GM19238 (cell line): ENCODE results near the gene DRC1.
"Not testable (repeated sequence)": the region's sequence is repeated elsewhere in the genome, so short reads cannot be mapped to it uniquely, and the experiment has no call there.

Experiments used
- DNase-seq: peaks from one replicate; pipeline ENCODE4 v3.0.0; 2011; ENCODE audit warnings: low spot score; ENCODE audit not compliant: insufficient read length

The DRC1 gene

GRCh38 chr2:26401739-26402541, at the start of gene DRC1:
Gene DRC1 (plus strand): TSS chr2:26401920. CDS start chr2:26401990, 70 bp downstream.
- peak; percentile 27 for DNase-seq

GRCh38 chr2:26352892-26353291, 48.8 kb upstream of the DRC1 start:
- no peak for DNase-seq

DNA sequence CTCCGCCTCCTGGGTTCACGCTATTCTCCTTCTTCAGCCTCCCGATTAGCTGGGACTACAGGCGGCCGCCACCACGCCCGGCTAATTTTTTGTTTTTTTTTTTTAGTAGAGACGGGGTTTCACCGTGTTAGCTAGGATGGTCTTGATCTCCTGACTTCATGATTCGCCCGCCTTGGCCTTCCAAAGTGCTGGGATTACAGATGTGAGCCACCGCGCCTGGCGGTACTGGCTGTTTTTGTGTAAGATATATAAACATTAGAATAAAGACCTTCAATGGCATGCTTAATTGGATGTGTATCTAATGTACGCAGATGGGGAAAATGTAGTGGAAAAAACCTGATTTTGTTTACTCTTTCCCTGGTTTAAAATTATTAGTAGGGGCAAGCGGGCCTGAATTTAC, 47.3 kb upstream of the DRC1 start:
- DNase-seq = not testable (repeated sequence)

DNA sequence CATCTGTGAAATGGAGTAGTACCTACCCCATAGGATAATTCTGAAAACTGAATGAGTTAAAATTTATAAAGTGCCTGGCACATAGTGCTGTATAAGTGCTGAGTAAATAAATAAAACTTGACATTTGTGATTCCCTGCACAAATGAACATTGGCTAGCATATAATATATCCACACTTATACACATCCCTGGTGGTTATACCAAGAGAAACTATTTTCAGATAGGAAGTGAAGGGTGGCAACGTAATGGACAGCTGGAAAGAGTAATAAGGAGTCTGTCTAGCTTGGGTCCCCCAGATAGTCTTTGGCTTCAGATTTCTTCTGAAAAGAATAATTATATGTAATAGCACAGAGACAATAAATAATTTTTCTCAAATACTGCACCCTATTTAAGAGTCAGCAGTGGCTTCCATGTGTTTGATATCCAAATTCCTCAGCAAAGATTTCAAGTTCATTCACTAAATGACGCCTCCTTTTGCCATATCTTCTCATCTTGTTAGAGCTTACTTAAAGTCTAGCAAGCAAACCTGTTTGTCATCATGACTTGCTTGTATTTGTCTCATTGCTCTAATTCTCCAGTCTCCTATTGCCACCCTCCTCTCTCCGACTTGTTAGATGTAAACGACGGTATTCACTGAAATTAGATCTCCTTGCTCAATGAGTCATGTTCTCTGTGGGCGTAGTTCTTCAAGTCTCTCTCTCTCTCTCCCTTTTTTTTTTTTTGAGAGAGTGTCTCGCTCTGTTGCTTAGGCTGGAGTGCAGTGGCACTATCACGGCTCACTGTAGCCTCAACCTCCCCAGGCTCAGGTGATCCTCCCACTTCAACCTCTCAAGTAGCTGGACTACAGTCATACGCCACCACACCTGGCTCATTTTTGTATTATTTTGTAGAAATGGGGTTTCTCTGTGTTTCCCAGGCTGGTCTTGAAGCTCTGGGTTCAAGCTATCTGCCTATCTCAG, 46.4 kb upstream of the DRC1 start:
- no peak for DNase-seq

GRCh38 chr2:26356111-26356510, 45.6 kb upstream of the DRC1 start:
- no peak for DNase-seq

- DNase-seq = no peak
Measured at GRCh38 chr2:26356771-26357170, 44.9 kb upstream of the DRC1 start.

- DNase-seq = no peak
Measured at GRCh38 chr2:26359886-26360473, 41.7 kb upstream of the DRC1 start.

- DNase-seq = no peak
Measured at GRCh38 chr2:26363323-26363722, 38.4 kb upstream of the DRC1 start.

GRCh38 chr2:26363958-26364357, 37.8 kb upstream of the DRC1 start:
- DNase-seq = no peak

- DNase-seq = no peak
Measured at GRCh38 chr2:26364669-26365068, 37.1 kb upstream of the DRC1 start.

DNA sequence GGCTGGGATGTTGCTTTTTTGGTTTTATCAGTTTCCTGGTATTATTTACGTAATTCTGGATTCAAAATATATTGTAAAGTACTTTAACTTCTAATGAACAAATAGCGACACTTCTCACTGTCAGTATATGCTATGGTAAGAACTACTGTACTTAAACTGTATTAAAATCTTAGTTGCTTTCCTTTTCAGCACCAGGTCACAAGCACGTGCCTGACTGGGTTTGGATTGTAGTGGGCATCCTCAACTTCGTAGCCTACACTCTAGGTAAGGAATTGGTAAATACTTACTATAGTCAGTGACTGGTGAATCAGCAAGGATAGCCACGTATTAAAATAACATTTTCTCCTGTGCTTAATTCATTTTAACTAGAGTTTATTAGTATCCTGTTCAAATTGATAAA, 34.8 kb upstream of the DRC1 start:
- DNase-seq = no peak

DNA sequence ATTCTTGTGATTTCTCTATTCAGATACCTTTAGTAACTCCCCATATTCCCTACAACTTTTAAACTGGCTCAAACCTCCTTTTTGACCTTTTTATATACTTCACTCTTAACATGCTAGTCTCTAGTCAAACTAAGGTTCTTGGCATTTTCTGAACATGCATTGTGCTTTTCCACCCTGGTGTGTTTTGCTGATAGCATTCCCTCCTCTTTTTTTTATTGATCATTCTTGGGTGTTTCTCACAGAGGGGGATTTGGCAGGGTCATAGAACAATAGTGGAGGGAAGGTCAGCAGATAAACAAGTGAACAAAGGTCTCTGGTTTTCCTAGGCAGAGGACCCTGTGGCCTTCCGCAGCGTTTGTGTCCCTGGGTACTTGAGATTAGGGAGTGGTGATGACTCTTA, 32.1 kb upstream of the DRC1 start:
- DNase-seq = not testable (repeated sequence)

GRCh38 chr2:26370909-26371308, 30.8 kb upstream of the DRC1 start:
- not testable (repeated sequence) for DNase-seq

- no peak for DNase-seq
Measured at GRCh38 chr2:26376799-26377198, 24.9 kb upstream of the DRC1 start.

GRCh38 chr2:26380281-26380680, 21.4 kb upstream of the DRC1 start:
- DNase-seq = no peak

DNA sequence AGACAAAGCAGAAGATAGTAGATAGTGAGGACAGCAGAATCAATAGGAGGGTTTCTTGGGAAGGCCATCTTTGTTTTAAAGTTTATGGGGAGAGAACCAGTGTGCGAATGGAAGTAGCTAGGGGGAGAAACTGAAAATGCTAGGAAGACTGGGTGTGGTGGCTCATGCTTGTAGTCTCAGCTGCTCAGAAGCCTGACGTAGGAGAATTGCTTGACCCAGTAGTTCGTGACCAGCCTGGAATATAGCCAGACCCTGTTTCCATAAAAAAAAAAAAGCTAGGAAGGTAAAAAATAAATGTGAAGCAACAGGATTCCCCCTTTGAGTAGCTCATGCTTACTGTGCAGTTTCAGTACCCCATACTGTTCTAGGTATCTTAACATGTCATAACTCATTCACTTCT, 19.2 kb upstream of the DRC1 start:
- no peak for DNase-seq

- no peak for DNase-seq
Measured at GRCh38 chr2:26384183-26384582, 17.5 kb upstream of the DRC1 start.

DNA sequence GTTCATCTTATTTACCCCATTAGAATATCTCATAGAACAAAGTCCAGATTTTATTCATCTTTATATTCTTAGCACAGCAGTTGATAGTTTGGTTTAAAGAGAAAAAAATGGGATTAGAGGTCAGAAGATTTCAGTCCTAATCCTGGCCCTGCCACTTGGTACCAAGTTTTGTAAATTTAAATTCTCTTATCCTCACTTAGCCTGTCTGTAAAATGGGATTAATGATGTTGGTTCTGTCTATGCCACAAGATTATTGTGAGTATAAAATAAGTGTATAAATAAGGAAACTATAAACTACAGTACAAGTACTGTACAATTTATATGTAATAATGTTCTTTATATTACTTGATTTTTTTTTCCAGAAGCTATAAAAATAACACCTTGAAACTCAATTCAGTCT, 17.1 kb upstream of the DRC1 start:
- no peak for DNase-seq

DNA sequence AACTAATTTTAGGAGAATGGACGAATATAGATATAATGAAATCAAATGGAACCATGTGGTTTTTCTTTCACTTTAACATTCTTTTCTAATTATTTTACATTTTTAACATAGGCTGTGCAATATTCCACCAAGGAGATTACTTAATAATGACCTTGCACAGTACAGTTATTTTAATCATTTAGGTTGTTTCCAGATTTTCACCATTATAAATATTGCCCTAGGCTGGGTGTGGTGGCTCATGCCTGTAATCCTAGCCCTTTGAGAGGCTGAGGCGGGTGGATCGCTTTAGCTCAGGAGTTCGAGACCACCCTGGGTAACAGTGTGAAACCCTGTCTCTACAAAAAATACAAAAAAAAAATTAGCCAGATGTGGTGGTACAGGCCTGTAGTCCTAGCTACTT, 14.5 kb upstream of the DRC1 start:
- DNase-seq = no peak

DNA sequence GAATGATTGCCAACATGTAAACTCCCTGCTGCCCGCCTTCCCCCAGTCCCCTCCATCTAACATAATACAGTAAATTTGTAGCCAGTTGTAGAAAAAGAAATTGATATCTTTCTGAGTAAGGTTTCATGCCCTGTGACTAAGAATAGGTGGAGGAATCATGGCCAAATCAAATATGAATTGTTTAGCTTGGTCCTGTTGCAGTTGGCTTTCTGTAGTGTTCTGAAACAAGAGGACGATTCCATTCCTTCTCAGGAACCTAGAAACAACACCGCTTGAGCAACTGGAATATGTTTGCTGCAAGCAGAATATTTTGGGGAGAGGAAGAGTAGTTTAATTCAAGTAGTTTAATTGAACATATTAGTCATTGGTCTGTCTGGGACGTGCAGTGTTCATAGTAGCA, 7.0 kb upstream of the DRC1 start:
- no peak for DNase-seq

- no peak for DNase-seq
Measured at GRCh38 chr2:26395394-26395793, 6.3 kb upstream of the DRC1 start.

DNA sequence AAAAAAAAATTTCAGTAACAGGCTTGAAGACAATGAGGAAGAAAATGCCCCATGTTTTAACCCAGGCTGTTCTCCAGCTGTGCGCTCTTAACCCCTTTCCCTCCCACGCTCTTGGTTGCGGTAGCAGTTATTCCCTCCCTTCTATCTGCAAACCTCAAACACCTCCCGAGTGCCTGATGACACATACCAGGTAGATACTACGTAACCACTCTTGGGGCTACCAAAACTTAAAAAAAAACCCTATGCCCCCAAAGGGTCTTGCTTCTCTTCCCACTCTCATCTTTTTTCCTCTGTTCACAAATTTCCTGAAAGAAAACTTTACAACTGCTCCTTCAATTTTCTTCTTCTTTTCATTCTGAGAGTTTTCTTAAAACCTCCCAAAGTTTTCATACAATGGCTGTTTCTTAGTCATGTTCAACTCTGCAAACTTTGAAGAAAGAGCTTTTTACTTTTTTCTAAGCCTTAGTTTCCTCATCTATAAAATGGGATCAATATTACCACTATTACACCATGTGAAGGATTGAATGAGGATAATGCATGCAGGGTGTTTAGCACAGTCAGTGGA, 4.9 kb upstream of the DRC1 start:
- DNase-seq = no peak
